HG03025 (cell line): Measurements from ENCODE around the gene C10orf71.

ENCODE experiments used
- ATAC-seq: cut with Tn5 transposase; IDR thresholded peaks from one replicate; pipeline ENCODE4 v1.9.1; 2021; ENCODE audit warnings: mild to moderate bottlenecking, moderate library complexity; ENCODE audit not compliant: unreplicated experiment, low FRiP score

C10orf71 gene

DNA sequence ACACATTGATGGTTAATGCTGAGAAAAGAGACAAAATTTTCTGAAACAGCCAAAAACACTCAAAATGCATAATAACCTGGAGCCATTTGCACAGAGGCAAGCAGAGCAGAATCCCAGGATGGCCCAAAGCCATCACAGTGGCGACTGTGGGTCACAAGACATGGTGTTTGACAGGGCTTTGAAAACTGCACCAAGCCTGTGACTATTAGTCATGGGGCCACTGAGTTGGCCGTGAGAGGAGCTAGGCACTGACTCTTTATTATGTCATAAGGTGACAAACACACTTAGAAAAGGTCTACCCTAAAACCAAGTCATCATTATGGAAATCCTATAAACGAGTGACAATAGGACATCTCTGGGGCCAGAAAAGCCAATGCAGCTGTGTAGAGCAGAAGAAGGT is 73.0 kb downstream of the C10orf71 start:
- ATAC-seq, result no peak

DNA sequence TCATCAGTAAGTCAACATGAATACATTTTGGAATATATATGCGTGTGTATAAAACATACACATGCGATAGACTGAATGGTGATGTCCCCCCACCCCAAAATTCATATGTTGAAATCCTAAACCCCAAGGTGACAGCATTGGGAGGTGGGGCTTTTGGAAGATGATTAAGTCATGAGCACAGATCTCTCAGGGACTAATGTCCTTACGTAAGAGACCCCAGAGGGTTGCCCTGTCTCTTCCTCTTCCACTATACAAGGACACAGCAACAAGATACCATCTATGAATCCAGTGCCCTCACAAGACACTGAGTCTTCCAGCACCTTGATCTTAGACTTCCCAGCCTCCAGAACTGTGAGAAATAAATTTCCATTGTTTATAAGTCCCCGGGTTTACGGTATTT is 74.4 kb downstream of the C10orf71 start:
- ATAC-seq, result no peak

DNA sequence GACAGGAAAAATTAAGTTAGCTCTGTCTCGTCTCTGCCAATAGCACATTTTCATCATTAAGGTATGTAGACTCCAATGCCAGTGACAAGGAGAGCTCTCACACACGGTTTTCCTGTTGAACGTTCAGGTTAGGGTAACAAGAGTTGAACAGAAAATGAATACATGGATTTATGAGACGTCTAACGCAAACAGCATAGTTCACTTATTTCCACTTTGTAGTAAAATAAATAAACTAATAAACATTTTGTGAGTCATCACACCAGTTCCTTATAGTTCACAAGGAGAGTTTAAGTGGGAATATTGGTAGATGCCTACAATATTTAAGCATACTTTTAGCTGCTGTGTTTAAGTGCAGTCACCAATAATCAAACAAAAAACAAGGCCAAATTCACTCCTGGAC is 75.8 kb downstream of the C10orf71 start:
- no peak for ATAC-seq

DNA sequence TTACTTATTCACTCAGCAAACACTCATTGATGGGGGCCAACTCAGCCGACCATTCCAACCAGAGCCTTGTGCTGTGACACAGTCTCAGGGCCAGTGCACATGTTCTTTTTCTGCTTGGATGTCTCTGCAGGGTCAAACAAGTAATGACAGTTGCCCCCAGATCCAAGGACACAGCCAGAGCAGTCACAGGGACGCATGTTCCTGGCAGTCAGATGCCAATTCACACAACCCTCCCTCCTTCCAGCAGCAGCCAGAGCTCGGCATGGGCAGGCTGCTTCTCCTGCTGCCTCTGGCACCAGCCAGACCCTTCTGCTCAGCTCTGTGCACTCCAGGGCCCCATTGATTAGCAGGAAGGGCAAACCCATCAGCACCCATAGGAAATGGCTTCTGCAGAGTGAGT is 76.6 kb downstream of the C10orf71 start:
- ATAC-seq, result no peak
